T1000 (cell line): ENCODE results near the gene MEF2D.

Source experiments
- DNase-seq: peaks from one replicate; lab custom pipeline; 2025; ENCODE audit warnings: mixed read lengths; lab: John Stamatoyannopoulos, UW

The MEF2D gene

GRCh38 chr1:156524481-156524869 lies 23.9 kb upstream of the MEF2D start:
- DNase-seq = no peak

- DNase-seq = no peak
Measured at GRCh38 chr1:156523801-156524480, 23.4 kb upstream of the MEF2D start.

GRCh38 chr1:156522443-156522970 lies 21.9 kb upstream of the MEF2D start:
- DNase-seq = no peak

GRCh38 chr1:156517748-156518147 lies 17.2 kb upstream of the MEF2D start:
- DNase-seq = no peak

GRCh38 chr1:156516821-156517220 lies 16.2 kb upstream of the MEF2D start:
- no peak for DNase-seq

GRCh38 chr1:156515956-156516355 lies 15.4 kb upstream of the MEF2D start:
- no peak for DNase-seq

- DNase-seq = no peak
Measured at GRCh38 chr1:156513185-156513584, 12.6 kb upstream of the MEF2D start.

- no peak for DNase-seq
Measured at GRCh38 chr1:156511644-156512043, 11.1 kb upstream of the MEF2D start.

- DNase-seq = no peak
Measured at GRCh38 chr1:156510709-156511108, 10.1 kb upstream of the MEF2D start.

- DNase-seq = no peak
Measured at GRCh38 chr1:156509424-156510034, 9.0 kb upstream of the MEF2D start.

GRCh38 chr1:156508955-156509234 lies 8.3 kb upstream of the MEF2D start:
- no peak for DNase-seq

GRCh38 chr1:156508205-156508954 lies 7.8 kb upstream of the MEF2D start:
- DNase-seq = no peak

GRCh38 chr1:156506450-156506849 lies 5.9 kb upstream of the MEF2D start:
- DNase-seq = no peak

GRCh38 chr1:156505679-156506298 lies 5.2 kb upstream of the MEF2D start:
- no peak for DNase-seq

GRCh38 chr1:156504821-156505678 lies 4.5 kb upstream of the MEF2D start:
- DNase-seq = peak; percentile 92

- DNase-seq = no peak
Measured at GRCh38 chr1:156504438-156504813, 3.9 kb upstream of the MEF2D start.

GRCh38 chr1:156503698-156504437 lies 3.3 kb upstream of the MEF2D start:
- DNase-seq = no peak

GRCh38 chr1:156502894-156503697 lies 2.5 kb upstream of the MEF2D start:
- DNase-seq = peak; percentile 48

GRCh38 chr1:156502391-156502893 lies 1.9 kb upstream of the MEF2D start:
- no peak for DNase-seq
